ENCODE results near the gene EID2.

EID2 gene

DNA sequence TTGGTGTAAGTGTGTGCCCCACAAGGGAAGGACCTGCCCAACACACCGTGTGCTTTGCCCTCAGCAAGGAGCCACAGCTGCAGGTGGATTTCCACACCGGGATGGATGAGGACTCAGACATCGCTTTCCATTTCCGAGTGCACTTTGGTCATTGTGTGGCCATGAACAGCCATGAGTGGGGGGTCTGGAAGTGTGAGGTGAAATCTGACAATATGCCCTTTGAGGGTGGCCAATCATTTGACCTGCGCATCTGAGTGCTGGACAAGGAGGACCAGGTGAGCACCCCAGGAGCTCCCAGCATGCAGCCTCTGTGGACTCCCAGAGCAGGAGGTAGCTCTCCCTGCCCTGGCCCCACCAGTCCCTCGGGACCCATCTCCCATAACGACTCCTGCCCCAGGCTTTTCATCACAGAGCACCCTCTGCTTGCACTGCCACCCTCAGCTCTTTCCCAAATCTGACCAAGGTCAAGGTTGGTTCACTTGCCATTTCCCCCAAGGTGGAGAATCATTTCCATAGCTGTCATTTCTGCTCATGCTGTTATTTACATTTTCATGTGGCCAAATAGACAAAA is 13.2 kb upstream of the EID2 start:
- Histone ChIP-seq H2BK120ac (ENCODE audit: insufficient read depth, low read length, poor library complexity) (no peak overlapping the region), H3K4ac (ENCODE audit: low read depth, low read length) (no peak overlapping the region), H3K36me3 (ENCODE audit: control insufficient read depth in 1 of 2, insufficient read depth in 2 of 2, low read length in 2 of 2) (no peaks in the 10 kb centered on the region), H2AFZ (ENCODE audit: insufficient read depth, low read length, poor library complexity) (no peak overlapping the region), H3K14ac (ENCODE audit: low read length) (no peak overlapping the region), H4K12ac (ENCODE audit: low read depth, low read length) (no peak overlapping the region), H2AK5ac (ENCODE audit: low read length) (no peak overlapping the region), H2BK12ac (ENCODE audit: low read length) (no peak overlapping the region), H3K18ac (ENCODE audit: low read length) (no peak overlapping the region), H3K79me2 (ENCODE audit: control insufficient read depth, insufficient read depth, low read length, poor library complexity) (no peaks in the 10 kb centered on the region), H3K27me3 (ENCODE audit: insufficient read depth, low read length) (no peaks in the 10 kb centered on the region), H3K4me2 (ENCODE audit: low read length) (no peak overlapping the region), H4K91ac (ENCODE audit: low read depth, low read length) (no peak overlapping the region), H3K79me1 (ENCODE audit: low read length) (no peaks in the 10 kb centered on the region), H3K9me3 (ENCODE audit: insufficient read depth, low read depth, low read length) (no peaks in the 10 kb centered on the region), H3K4me1 (ENCODE audit: control insufficient read depth in 1 of 2, insufficient read depth in 2 of 2, low read length in 2 of 2) (peaks cover 0 to 5% of the 10 kb centered on the region in 2 experiments), H3K4me3 (ENCODE audit: low read depth, low read length) (no peak overlapping the region), H3K9ac (ENCODE audit: low read length) (no peak overlapping the region), H3K27ac (ENCODE audit: low read depth, low read length) (no peak overlapping the region), H4K8ac (ENCODE audit: low read depth, low read length) (no peak overlapping the region), H2BK5ac (ENCODE audit: low read depth, low read length, poor library complexity) (no peak overlapping the region), H3K23ac (ENCODE audit: low read length) (no peak overlapping the region)
- DNase-seq: no peak
- WGBS (ENCODE audit: extremely low coverage, insufficient coverage, insufficient read length): no CpG with 5 or more reads among the region's 7 CpGs

DNA sequence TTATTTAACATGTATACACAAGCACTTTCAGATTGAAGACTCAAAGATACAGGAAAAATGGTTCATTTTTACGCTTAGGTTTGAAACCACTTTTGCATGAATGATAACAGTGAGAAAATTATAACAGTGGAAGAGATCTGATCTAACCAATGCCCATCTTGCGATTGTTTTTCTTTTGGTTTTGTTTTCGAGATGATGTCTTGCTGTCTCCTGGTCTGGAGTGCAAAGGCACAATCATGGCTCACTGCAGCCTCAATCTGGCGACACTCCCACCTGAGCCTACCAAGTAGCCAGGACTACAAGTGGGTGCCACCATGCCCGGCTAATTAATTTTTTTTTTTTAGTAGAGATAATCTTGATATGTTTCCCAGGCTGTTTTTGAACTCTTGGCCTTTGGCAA is 10.2 kb upstream of the EID2 start:
- Histone ChIP-seq H2AK5ac (ENCODE audit: low read length) (no peak overlapping the region), H2AFZ (ENCODE audit: insufficient read depth, low read length, poor library complexity) (no peak overlapping the region), H3K4me2 (ENCODE audit: low read length) (no peak overlapping the region), H3K4ac (ENCODE audit: low read depth, low read length) (no peak overlapping the region), H4K12ac (ENCODE audit: low read depth, low read length) (no peak overlapping the region), H3K36me3 (ENCODE audit: control insufficient read depth in 1 of 2, insufficient read depth in 2 of 2, low read length in 2 of 2) (no peaks in the 10 kb centered on the region), H4K91ac (ENCODE audit: low read depth, low read length) (no peak overlapping the region), H3K9me3 (ENCODE audit: insufficient read depth, low read depth, low read length) (no peaks in the 10 kb centered on the region), H3K4me1 (ENCODE audit: control insufficient read depth in 1 of 2, insufficient read depth in 2 of 2, low read length in 2 of 2) (no peaks in the 10 kb centered on the region), H3K9ac (ENCODE audit: low read length) (no peak overlapping the region), H3K27ac (ENCODE audit: low read depth, low read length) (no peak overlapping the region), H2BK12ac (ENCODE audit: low read length) (no peak overlapping the region), H2BK5ac (ENCODE audit: low read depth, low read length, poor library complexity) (no peak overlapping the region), H4K8ac (ENCODE audit: low read depth, low read length) (no peak overlapping the region), H3K18ac (ENCODE audit: low read length) (no peak overlapping the region), H3K27me3 (ENCODE audit: insufficient read depth, low read length) (no peaks in the 10 kb centered on the region), H3K14ac (ENCODE audit: low read length) (no peak overlapping the region), H2BK120ac (ENCODE audit: insufficient read depth, low read length, poor library complexity) (no peak overlapping the region), H3K79me1 (ENCODE audit: low read length) (no peaks in the 10 kb centered on the region), H3K4me3 (ENCODE audit: low read depth, low read length) (no peak overlapping the region), H3K79me2 (ENCODE audit: control insufficient read depth, insufficient read depth, low read length, poor library complexity) (no peaks in the 10 kb centered on the region), H3K23ac (ENCODE audit: low read length) (no peak overlapping the region)
- no CpG with 5 or more reads among the region's 5 CpGs for WGBS (ENCODE audit: extremely low coverage, insufficient coverage, insufficient read length)
- no peak for DNase-seq

DNA sequence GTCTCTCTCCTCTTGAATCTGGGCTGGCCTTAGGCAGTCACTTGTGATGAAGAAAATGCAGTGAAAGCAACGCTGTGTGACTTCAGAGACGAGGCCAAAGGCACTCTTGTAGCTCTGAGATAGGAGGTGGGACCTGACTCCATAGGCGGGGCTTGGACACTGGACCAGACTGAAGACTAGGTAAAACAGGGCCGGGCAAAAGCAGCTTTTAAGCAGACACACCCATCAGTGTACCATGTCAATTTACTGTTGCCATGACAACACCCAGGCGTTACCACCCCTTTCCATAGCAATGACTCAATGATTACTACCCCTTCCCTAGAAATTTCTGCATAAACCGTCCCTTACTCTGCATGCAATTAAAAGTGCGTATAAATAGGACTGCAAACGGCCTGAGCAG is 6.6 kb upstream of the EID2 start:
- Histone ChIP-seq H3K4me2 (ENCODE audit: low read length) (no peak overlapping the region), H3K4me3 (ENCODE audit: low read depth, low read length) (no peak overlapping the region), H4K12ac (ENCODE audit: low read depth, low read length) (no peak overlapping the region), H3K27ac (ENCODE audit: low read depth, low read length) (no peak overlapping the region), H4K8ac (ENCODE audit: low read depth, low read length) (no peak overlapping the region), H3K23ac (ENCODE audit: low read length) (no peak overlapping the region), H3K4ac (ENCODE audit: low read depth, low read length) (no peak overlapping the region), H2BK5ac (ENCODE audit: low read depth, low read length, poor library complexity) (no peak overlapping the region), H3K79me2 (ENCODE audit: control insufficient read depth, insufficient read depth, low read length, poor library complexity) (no peaks in the 10 kb centered on the region), H3K36me3 (ENCODE audit: control insufficient read depth in 1 of 2, insufficient read depth in 2 of 2, low read length in 2 of 2) (no peaks in the 10 kb centered on the region), H4K91ac (ENCODE audit: low read depth, low read length) (no peak overlapping the region), H3K79me1 (ENCODE audit: low read length) (no peaks in the 10 kb centered on the region), H2BK12ac (ENCODE audit: low read length) (no peak overlapping the region), H3K27me3 (ENCODE audit: insufficient read depth, low read length) (no peaks in the 10 kb centered on the region), H3K9me3 (ENCODE audit: insufficient read depth, low read depth, low read length) (no peaks in the 10 kb centered on the region), H3K9ac (ENCODE audit: low read length) (no peak overlapping the region), H2AFZ (ENCODE audit: insufficient read depth, low read length, poor library complexity) (no peak overlapping the region), H3K18ac (ENCODE audit: low read length) (no peak overlapping the region), H2BK120ac (ENCODE audit: insufficient read depth, low read length, poor library complexity) (no peak overlapping the region), H3K4me1 (ENCODE audit: control insufficient read depth in 1 of 2, insufficient read depth in 2 of 2, low read length in 2 of 2) (no peaks in the 10 kb centered on the region), H3K14ac (ENCODE audit: low read length) (no peak overlapping the region), H2AK5ac (ENCODE audit: low read length) (no peak overlapping the region)
- DNase-seq: peak; percentile 66 to 80
- WGBS (ENCODE audit: extremely low coverage, insufficient coverage, insufficient read length): no CpG with 5 or more reads among the region's 8 CpGs

DNA sequence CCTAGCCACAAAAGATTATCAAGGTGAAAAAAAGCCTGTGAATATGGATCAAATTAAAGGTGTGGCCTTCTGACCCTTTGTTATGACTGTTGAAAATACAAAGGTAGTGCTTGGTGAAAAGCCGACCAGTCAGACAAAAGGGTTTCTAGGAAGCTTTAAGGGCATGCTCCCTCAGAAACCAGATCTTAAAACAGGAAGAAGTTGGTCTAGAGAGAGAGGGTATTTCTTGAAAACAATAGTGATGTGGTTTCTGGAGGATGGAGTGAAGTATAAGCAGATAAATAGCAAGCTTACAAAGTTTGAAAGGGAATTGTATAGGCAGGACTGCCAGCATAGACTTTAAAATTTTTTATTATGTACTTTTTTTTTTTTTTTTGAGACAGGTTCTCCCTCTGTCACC is 5.0 kb upstream of the EID2 start:
- Histone ChIP-seq H3K79me2 (ENCODE audit: control insufficient read depth, insufficient read depth, low read length, poor library complexity) (no peaks in the 10 kb centered on the region), H3K4me2 (ENCODE audit: low read length) (no peak overlapping the region), H3K9me3 (ENCODE audit: insufficient read depth, low read depth, low read length) (no peaks in the 10 kb centered on the region), H2AFZ (ENCODE audit: insufficient read depth, low read length, poor library complexity) (no peak overlapping the region), H3K79me1 (ENCODE audit: low read length) (peaks cover under 1% of the 10 kb centered on the region), H4K91ac (ENCODE audit: low read depth, low read length) (no peak overlapping the region), H3K18ac (ENCODE audit: low read length) (no peak overlapping the region), H3K27ac (ENCODE audit: low read depth, low read length) (no peak overlapping the region), H3K27me3 (ENCODE audit: insufficient read depth, low read length) (no peaks in the 10 kb centered on the region), H3K4me1 (ENCODE audit: control insufficient read depth in 1 of 2, insufficient read depth in 2 of 2, low read length in 2 of 2) (no peaks in the 10 kb centered on the region), H2BK120ac (ENCODE audit: insufficient read depth, low read length, poor library complexity) (no peak overlapping the region), H2BK12ac (ENCODE audit: low read length) (no peak overlapping the region), H4K8ac (ENCODE audit: low read depth, low read length) (no peak overlapping the region), H3K14ac (ENCODE audit: low read length) (no peak overlapping the region), H2BK5ac (ENCODE audit: low read depth, low read length, poor library complexity) (no peak overlapping the region), H3K4ac (ENCODE audit: low read depth, low read length) (no peak overlapping the region), H4K12ac (ENCODE audit: low read depth, low read length) (no peak overlapping the region), H3K9ac (ENCODE audit: low read length) (no peak overlapping the region), H2AK5ac (ENCODE audit: low read length) (no peak overlapping the region), H3K4me3 (ENCODE audit: low read depth, low read length) (no peak overlapping the region), H3K23ac (ENCODE audit: low read length) (no peak overlapping the region), H3K36me3 (ENCODE audit: control insufficient read depth in 1 of 2, insufficient read depth in 2 of 2, low read length in 2 of 2) (no peaks in the 10 kb centered on the region)
- DNase-seq: no peak
- WGBS (ENCODE audit: extremely low coverage, insufficient coverage, insufficient read length): no CpG with 5 or more reads among the region's 1 CpG

Measured in trophoblast cell (in vitro differentiated cells and primary cell).